ENCODE data around the gene XYLB.

DNA sequence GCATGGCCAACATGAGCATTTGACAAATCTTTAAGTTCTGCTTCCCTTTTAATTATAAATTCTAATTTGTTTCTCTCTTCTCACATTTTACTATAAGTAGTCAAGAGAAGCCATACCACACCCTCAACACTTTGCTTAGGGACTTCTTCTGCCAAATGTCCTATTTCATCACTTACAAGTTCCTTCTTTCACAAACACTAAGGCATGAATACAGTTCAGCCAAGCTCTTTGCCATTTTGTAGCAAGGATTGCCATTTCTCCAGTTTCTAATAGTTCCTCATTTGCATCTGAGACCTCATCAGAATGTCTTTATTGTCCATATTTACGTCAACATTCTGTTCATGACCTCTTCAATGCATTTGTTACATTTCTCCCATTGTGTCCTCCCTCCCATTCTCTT is 35.1 kb upstream of the XYLB start:
- TF ChIP-seq POLR2A (IDR thresholded peaks at IDR 0.05) = no peak
- no peak for TF ChIP-seq CTCF (IDR thresholded peaks at IDR 0.05)
